ENCODE measurements around the gene FXR1.
"Not testable (repeated sequence)": the region's sequence is repeated elsewhere in the genome, so short reads cannot be mapped to it uniquely, and the experiment has no call there.

The FXR1 gene

GRCh38 chr3:180940826-180941225, 28.4 kb downstream of the FXR1 start:
- no peak for FAIRE-seq

GRCh38 chr3:180947761-180948390, 35.4 kb downstream of the FXR1 start:
- no peak for FAIRE-seq

DNA sequence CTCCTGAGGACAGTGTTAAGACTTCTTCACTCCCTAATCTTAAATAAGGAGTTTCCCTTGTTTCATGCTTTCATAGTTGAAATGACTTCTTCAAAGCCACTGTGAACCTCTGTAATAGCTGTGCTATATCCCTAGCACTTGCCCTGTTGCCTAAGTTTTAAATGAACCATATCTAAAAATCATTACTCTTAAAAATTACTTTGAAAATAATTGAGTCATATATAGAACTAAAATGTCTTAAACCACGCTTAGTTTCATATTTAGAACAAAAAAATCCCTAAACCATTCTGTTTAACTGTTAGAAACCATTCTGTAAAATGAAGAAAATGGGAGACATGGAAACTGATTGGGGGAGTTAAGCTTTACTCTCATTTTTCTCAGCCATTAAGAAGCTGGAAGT, 47.2 kb downstream of the FXR1 start:
- no peak for FAIRE-seq

DNA sequence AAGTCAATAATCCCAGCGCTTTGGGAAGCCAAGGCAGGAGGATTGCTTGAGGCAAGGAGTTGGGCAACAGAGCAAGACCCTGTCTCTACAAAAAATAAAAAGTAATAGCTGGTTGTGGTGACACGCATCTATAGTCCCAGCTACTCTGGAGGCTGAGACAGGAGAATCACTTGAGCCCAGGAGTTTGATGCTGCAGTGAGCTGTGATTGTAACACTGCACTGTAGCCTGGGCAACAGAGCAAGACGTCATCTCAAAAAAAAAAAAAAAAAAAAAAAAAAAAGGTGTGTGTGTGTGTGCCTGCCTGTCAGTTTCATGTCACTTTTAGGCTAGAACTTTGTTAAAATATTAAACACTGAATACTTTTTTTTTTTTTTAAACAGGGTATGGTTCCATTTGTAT, 48.6 kb downstream of the FXR1 start:
- no peak for FAIRE-seq

- no peak for FAIRE-seq
Measured at GRCh38 chr3:180961552-180961951, 49.1 kb downstream of the FXR1 start.

GRCh38 chr3:180962530-180962929, 50.1 kb downstream of the FXR1 start:
- no peak for FAIRE-seq

DNA sequence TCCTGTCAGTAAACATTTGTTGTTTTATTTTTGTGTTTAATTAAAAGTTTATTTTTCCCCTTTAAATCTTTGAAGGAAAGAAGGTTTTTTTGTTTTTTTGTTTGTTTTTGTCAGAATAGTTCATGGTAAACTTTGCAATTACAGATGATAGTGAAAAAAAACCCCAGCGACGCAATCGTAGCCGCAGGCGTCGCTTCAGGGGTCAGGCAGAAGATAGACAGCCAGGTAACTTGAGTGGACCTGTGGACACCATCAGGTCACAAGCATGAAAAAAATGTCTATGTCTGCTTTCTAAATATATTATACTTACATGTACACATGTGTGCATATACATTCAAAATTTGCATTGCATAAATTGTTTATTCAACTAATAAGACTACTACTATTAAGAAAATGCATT, 58.5 kb downstream of the FXR1 start:
- FAIRE-seq: no peak

- no peak for FAIRE-seq
Measured at GRCh38 chr3:180973543-180973942, 61.1 kb downstream of the FXR1 start.

- FAIRE-seq: no peak
Measured at GRCh38 chr3:180974286-180974685, 61.8 kb downstream of the FXR1 start.

DNA sequence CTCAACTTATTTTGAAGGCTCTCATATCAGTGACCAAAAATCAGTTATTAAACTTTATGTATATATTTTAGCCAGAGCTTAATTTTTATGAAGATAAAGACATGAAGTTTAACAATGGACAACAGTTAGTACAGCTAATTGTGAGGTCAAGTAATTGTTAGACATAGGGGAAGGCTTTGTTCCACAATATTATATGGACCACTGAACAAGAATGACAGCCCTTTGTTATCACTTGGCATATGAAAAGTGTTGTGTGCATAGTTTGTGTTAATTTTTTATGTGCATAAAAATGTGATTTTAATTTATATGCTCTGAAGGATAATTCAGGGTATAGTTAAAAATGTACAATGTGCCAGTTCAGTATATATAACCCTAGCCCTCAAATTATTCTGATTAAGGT, 65.0 kb downstream of the FXR1 start:
- no peak for FAIRE-seq

DNA sequence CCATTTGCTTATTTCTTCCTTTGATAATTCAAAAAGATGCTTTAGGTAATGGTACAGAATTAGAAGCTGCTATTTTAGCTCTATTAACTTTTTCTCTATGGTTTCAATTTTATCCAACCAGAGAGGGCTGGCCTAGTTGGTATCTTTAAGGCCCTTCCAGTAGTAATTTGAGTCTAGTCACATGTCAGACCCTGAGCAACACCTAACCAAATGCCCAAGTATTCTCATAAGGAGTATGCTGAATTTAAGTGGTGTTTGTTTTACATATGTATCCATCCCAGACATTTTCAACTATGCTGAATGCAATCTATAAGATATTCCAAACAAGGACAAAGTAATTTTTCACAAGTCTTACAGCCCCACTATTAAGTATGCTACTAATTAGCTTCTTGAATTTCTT, 67.5 kb downstream of the FXR1 start:
- FAIRE-seq: no peak

- FAIRE-seq: no peak
Measured at GRCh38 chr3:180980611-180981010, 68.1 kb downstream of the FXR1 start.

GRCh38 chr3:180981912-180982311, 69.4 kb downstream of the FXR1 start:
- FAIRE-seq: no peak

DNA sequence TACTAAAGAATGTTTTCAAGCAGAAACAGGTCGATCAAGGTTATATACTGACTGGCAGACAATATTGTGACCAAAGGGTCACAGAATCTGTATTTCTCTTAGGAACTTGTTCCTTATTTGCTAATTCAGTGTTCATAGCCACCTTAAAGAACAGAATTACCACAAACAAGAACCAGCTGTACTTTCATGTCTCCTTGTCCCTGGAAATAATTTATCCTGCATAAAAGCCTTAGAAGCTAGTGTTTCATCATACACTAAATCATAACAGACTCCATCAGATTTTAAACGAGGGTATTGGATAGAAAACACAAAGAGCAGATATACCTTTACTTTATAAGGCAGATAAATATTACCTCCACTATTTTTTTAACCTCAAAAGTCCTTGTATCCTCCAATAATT, 70.7 kb downstream of the FXR1 start:
- FAIRE-seq: no peak

- not testable (repeated sequence) for FAIRE-seq
Measured at GRCh38 chr3:180986366-180986765, 73.9 kb downstream of the FXR1 start.

GRCh38 chr3:180987344-180987743, 74.9 kb downstream of the FXR1 start:
- FAIRE-seq: no peak

- peak; percentile 94 for FAIRE-seq
Measured at GRCh38 chr3:180989291-180990163, 77.1 kb downstream of the FXR1 start, which contains the start of gene DNAJC19. TSS of gene DNAJC19 (minus strand) at chr3:180989736. CDS start at chr3:180989602, 134 bp downstream.

DNA sequence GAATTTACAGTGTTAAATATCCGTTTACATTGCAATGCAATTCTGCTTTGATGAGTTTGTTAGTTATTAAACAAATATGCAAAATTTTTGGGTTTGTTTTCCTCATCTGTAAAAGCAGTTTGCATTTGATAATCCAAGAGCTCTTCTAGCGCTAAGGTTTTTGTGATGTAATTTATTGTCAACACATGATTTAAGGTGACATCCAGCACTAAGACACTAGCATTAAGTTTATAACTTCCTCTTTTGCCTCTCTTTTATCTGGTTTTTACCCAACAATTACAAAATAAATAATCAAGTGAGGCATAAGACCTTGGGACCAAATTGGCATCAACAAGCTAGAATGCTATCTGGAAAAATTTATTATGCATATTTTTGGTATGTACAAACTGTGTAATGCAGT, 78.0 kb downstream of the FXR1 start:
- no peak for FAIRE-seq

DNA sequence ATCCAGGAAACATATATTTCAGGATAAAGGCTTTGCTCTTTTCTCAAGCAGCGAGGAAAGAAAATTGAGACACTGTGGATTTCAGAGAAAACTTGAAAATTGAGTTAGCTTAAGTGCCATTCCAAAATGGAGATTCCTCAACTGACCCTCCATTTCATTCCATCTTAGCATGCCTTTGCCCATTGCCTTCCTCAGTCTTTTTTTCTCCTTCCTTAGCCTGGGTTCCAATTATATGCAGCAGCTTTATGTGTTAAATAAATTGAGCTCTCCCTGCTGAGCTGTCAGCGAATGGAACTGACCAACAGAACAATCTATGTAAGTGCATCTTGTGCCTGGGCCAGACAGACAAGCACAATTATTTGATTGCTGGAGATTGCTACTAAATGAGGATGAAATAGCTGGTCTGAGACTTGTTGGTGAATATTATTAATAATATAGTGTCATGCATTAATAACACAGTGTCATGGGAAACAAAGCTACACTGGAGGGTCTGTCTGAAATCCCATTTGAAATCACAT, 84.0 kb downstream of the FXR1 start:
- no peak for FAIRE-seq

GRCh38 chr3:181002331-181002730, 89.9 kb downstream of the FXR1 start:
- FAIRE-seq: not testable (repeated sequence)

- not testable (repeated sequence) for FAIRE-seq
Measured at GRCh38 chr3:181003469-181003868, 91.0 kb downstream of the FXR1 start.

DNA sequence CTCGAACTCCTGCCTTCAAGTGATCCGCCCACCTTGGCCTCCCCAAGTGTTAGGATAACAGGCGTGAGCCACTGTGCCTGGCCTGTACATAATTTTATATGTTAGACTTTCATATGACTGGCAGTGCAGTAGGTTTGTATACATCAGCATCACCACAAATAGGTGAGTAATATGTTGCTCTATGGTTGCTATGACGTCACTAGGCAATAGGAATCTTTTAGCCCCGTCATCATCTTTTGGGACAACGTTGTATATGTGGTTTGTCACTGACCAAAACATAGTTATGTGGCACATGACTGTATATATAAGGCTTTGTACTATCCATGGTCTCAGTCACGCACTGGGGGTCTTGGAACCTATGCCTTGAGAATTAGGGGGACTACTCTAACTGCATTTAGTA, 94.1 kb downstream of the FXR1 start:
- no peak for FAIRE-seq

DNA sequence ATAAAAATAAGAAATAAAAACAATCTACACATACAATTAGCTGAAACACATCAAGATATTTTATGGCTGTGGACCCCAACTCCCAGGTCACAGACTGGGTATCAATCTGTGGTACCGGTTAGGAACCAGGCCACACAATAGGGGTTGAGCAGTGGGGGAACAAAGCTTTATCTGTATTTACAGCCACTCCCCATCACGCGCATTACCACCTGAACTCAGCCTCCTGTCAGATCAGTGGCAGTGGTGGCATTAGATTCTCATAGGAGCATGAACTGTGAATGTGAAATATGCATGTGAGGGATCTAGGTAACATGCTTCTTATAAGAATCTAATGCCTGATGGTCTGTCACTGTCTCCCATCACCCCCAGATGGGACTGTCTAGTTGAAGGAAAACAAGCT, 94.8 kb downstream of the FXR1 start:
- FAIRE-seq: no peak

GRCh38 chr3:181008796-181009195, 96.3 kb downstream of the FXR1 start:
- FAIRE-seq: no peak
